ENCODE measurements around the gene TCOF1. TPM values are rescaled to one million over a fixed set of nuclear protein-coding genes. Genes with fewer than 3 reads are reported as not detected.

Gene TCOF1
- total and polyA plus RNA-seq, 2 donors from 2014 or later, result 12.2 to 23.5 TPM

- intact Hi-C loops (cut with DNase I), result no loop called here
- no peaks in the 10 kb centered on the region for H3K36me3 ChIP-seq (ENCODE audit: control insufficient read depth in 2 of 3, insufficient read depth in 3 of 3, low read length in 3 of 3)
- TF ChIP-seq CTCF (IDR thresholded peaks at IDR 0.05; ENCODE audit: borderline replicate concordance, extremely low read depth, insufficient read depth), result no peak
- no peak overlapping the region for H3K27ac ChIP-seq (ENCODE audit: low read depth in 2 of 2, low read length in 2 of 2)
- H3K4me3 ChIP-seq (ENCODE audit: low read length in 3 of 3), result no peak overlapping the region
- peak in 1 of 5 donors; percentile 10 for DNase-seq
- no peak for FAIRE-seq
- peaks cover 0 to 23% (median 21%) of the 10 kb centered on the region in 3 donors for H3K4me1 ChIP-seq (ENCODE audit: control insufficient read depth in 2 of 3, insufficient read depth in 2 of 3, low read depth in 1 of 3, low read length in 3 of 3)
- H3K27me3 ChIP-seq (ENCODE audit: control insufficient read depth, insufficient read depth, low read length), result no peaks in the 10 kb centered on the region
- H3K9me3 ChIP-seq (ENCODE audit: control insufficient read depth in 2 of 3, insufficient read depth in 1 of 3, low read length in 3 of 3), result no peaks in the 10 kb centered on the region
- no peak overlapping the region for H3K9ac ChIP-seq (ENCODE audit: low read length in 3 of 3)
Measured at GRCh38 chr5:150353032-150353675, 4.3 kb upstream of the TCOF1 start.

GRCh38 chr5:150355791-150356190 lies 1.7 kb upstream of the TCOF1 start:
- Histone ChIP-seq H3K4me1 (ENCODE audit: control insufficient read depth in 2 of 3, insufficient read depth in 2 of 3, low read depth in 1 of 3, low read length in 3 of 3) (peaks cover 0 to 20% (median 20%) of the 10 kb centered on the region in 3 donors), H3K27ac (ENCODE audit: low read depth in 2 of 2, low read length in 2 of 2) (peak overlapping the region in 1 of 2 donors; percentile 23), H3K27me3 (ENCODE audit: control insufficient read depth, insufficient read depth, low read length) (no peaks in the 10 kb centered on the region), H3K4me3 (ENCODE audit: low read length in 3 of 3) (peak overlapping the region in 2 of 3 donors; percentile 5 to 74), H3K9me3 (ENCODE audit: control insufficient read depth in 2 of 3, insufficient read depth in 1 of 3, low read length in 3 of 3) (no peaks in the 10 kb centered on the region), H3K36me3 (ENCODE audit: control insufficient read depth in 2 of 3, insufficient read depth in 3 of 3, low read length in 3 of 3) (no peaks in the 10 kb centered on the region), H3K9ac (ENCODE audit: low read length in 3 of 3) (no peak overlapping the region)
- no peak for TF ChIP-seq CTCF (IDR thresholded peaks at IDR 0.05; ENCODE audit: borderline replicate concordance, extremely low read depth, insufficient read depth)
- DNase-seq, result no peak
- no peak for FAIRE-seq
- intact Hi-C loops (cut with DNase I), result no loop called here

GRCh38 chr5:150356575-150357294 lies 762 bp upstream of the TCOF1 start:
- H3K36me3 ChIP-seq (ENCODE audit: control insufficient read depth in 2 of 3, insufficient read depth in 3 of 3, low read length in 3 of 3), result peaks cover 3 to 9% (median 7%) of the 10 kb centered on the region in 3 donors
- TF ChIP-seq CTCF (IDR thresholded peaks at IDR 0.05; ENCODE audit: borderline replicate concordance, extremely low read depth, insufficient read depth), result no peak
- H3K4me1 ChIP-seq (ENCODE audit: control insufficient read depth in 2 of 3, insufficient read depth in 2 of 3, low read depth in 1 of 3, low read length in 3 of 3), result peaks cover 0 to 15% (median 13%) of the 10 kb centered on the region in 3 donors
- no peaks in the 10 kb centered on the region for H3K27me3 ChIP-seq (ENCODE audit: control insufficient read depth, insufficient read depth, low read length)
- peak overlapping the region in 1 of 3 donors; percentile 19 for H3K9ac ChIP-seq (ENCODE audit: low read length in 3 of 3)
- peak overlapping the region; percentile 23 to 73 for H3K27ac ChIP-seq (ENCODE audit: low read depth in 2 of 2, low read length in 2 of 2)
- H3K4me3 ChIP-seq (ENCODE audit: low read length in 3 of 3), result peak overlapping the region; percentile 50 to 85 (median 74)
- FAIRE-seq (no peak), DNase-seq (peak in 3 of 5 donors; percentile 20 to 61 (median 37))
- H3K9me3 ChIP-seq (ENCODE audit: control insufficient read depth in 2 of 3, insufficient read depth in 1 of 3, low read length in 3 of 3), result no peaks in the 10 kb centered on the region
- intact Hi-C loops (cut with DNase I), result no loop called here
